Tibial nerve (tissue), 4 donors: Measurements from ENCODE around the gene ARRB1.

Experiments used
- CTCF ChIP-seq, 5 experiments: fragments of 200-600 bp in 3 of 5; fragments of 450-650 bp in 2 of 5; sonication (generic) in 3 of 5; IDR thresholded peaks; one replicate each; pipeline ENCODE4 v1.5.1; 2016 to 2019; ENCODE audit warnings: antibody characterized with exemption in 5 of 5, mild to moderate bottlenecking in 3 of 5, moderate library complexity in 2 of 5
- EP300 ChIP-seq, 2 donors: sonication (generic); formaldehyde crosslinking; IDR thresholded peaks; one replicate each; pipeline ENCODE4 v1.6.1; 2017; ENCODE audit warnings: antibody characterized with exemption in 2 of 2, mild to moderate bottlenecking in 1 of 2
- POLR2A ChIP-seq, 2 donors: fragments of 450-650 bp; IDR thresholded peaks; one replicate each; pipeline ENCODE4 v1.6.1; 2017; ENCODE audit warnings: antibody characterized with exemption in 2 of 2, mild to moderate bottlenecking in 2 of 2, moderate library complexity in 2 of 2

- TF ChIP-seq CTCF (IDR thresholded peaks at IDR 0.05) (no peak), POLR2A (IDR thresholded peaks at IDR 0.05) (no peak), EP300 (IDR thresholded peaks at IDR 0.05) (no peak)
Observed at GRCh38 chr11:75326439-75326810, 25.0 kb downstream of the ARRB1 start.
